AG10803 (cell line): ENCODE data around the gene WBP1.
"Not testable (repeated sequence)": the region's sequence is repeated elsewhere in the genome, so short reads cannot be mapped to it uniquely, and the experiment has no call there.

Source experiments
- DNase-seq: peaks from one replicate; pipeline ENCODE4 v3.0.0; 2010; ENCODE audit warnings: low read depth
- H3K4me3 ChIP-seq: 2 replicates; pipeline ENCODE4 v1.5.1; 2011; ENCODE audit warnings: mild to moderate bottlenecking, low read length, control low read depth
- TF ChIP-seq, protein P1 (sequence below): conservative IDR thresholded peaks from 2 replicates; pipeline ENCODE4 v1.5.1; 2011; ENCODE audit warnings: mild to moderate bottlenecking, low read length, control low read depth, inconsistent platforms

WBP1 gene

DNA sequence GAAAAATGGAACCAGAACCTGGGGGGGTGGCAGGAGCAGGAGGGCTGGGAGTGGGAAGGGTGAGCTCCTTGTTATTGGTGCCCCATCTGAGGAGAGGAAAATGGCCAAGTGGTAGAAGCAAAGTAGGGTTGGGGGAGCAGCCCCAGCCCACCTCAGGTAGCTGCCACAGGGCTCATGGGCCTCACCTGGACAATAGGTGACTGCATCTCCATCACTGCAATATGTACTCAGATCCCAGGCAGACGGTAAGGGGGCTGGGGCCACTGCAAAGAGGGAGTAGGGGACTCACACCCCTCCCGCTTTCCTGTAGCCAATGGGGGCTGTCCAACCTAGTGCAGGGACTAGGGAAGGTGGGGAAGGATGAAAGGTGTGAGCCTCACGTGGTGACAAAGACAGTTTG is 41.0 kb upstream of the WBP1 start:
- TF ChIP-seq, protein P1, sequence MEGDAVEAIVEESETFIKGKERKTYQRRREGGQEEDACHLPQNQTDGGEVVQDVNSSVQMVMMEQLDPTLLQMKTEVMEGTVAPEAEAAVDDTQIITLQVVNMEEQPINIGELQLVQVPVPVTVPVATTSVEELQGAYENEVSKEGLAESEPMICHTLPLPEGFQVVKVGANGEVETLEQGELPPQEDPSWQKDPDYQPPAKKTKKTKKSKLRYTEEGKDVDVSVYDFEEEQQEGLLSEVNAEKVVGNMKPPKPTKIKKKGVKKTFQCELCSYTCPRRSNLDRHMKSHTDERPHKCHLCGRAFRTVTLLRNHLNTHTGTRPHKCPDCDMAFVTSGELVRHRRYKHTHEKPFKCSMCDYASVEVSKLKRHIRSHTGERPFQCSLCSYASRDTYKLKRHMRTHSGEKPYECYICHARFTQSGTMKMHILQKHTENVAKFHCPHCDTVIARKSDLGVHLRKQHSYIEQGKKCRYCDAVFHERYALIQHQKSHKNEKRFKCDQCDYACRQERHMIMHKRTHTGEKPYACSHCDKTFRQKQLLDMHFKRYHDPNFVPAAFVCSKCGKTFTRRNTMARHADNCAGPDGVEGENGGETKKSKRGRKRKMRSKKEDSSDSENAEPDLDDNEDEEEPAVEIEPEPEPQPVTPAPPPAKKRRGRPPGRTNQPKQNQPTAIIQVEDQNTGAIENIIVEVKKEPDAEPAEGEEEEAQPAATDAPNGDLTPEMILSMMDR, result no peak
- no peak overlapping the region for H3K4me3 ChIP-seq
- no peak for DNase-seq

DNA sequence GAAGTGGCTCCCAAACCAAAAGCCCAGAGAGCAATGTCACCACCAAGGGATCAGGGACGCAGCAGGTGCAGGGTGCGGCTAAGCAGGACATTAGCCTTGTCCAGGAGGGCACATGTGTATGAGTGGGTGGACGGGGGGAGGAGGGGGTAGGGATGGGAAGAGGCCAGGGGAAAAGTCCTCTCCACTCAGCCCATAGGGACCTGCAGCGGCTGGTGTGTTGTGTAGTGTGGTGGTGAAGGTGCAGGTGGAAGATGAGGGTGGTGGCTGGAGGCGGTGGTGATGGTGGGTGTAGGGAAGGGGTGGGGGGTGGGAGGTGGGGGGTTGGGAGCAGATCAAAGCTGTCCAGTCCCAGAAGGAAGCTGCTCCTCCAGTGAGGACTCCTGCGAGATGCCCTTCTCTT is 40.5 kb upstream of the WBP1 start:
- TF ChIP-seq, protein P1, result no peak
- DNase-seq, result no peak
- H3K4me3 ChIP-seq, result no peak overlapping the region

DNA sequence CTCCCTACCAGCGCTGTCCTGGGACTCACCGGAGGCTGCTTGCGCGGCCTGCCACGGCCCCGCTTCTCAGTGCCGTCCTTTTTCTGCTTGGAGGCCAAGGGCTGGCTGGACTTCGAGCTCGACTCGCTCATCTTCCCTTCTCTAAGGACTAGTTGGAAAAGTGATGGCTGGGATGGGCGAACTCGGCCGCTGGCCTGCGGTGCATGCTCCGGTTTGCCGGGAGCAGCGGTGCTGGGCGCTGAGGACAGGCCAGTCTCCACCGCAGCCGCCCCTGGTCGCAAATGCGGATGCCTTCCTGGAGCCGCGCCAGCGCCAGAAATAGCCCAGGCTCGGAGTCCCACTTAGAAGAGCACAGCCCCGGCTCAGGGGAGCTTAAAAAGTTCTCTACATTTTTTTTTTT is 39.9 kb upstream of the WBP1 start:
- no peak for DNase-seq
- H3K4me3 ChIP-seq, result no peak overlapping the region
- TF ChIP-seq, protein P1, result no peak

DNA sequence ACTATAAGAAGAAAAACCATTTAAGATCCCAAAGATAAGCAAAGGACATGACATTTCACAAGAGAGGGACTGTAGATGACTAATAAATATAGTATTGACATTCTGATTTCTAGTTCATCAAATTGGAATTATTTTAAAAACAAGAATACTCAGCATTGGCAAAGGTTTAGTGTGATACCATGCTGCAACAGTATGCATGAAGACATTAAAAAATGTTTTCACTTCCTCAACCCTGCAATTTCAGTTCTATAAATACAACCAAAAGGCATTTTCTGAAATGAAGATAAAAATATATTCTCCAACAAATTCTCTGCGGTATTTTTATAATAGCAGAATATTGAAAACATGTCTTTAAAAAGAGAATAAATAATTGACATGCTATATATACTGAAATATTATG is 38.9 kb upstream of the WBP1 start:
- TF ChIP-seq, protein P1, result no peak
- no peak for DNase-seq
- no peak overlapping the region for H3K4me3 ChIP-seq

DNA sequence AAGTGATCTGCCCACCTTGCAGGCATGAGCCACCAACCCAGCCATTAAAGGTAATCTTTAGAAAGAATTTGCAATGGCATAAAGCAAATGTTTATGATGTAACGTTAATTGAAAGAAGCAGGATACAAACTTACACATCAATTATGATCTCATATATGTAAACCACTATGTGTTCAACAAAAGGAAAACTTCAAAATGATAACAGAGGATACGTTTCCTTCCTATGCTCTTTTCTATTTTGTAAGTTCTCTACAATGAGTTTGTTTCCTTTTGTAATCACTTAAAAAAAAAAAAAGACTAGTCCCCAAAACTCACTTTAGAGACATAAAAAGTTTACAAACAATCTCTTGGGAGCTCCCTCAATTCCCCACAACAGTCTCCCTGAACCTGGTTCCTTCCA is 38.2 kb upstream of the WBP1 start:
- H3K4me3 ChIP-seq, result no peak overlapping the region
- TF ChIP-seq, protein P1, result no peak

DNA sequence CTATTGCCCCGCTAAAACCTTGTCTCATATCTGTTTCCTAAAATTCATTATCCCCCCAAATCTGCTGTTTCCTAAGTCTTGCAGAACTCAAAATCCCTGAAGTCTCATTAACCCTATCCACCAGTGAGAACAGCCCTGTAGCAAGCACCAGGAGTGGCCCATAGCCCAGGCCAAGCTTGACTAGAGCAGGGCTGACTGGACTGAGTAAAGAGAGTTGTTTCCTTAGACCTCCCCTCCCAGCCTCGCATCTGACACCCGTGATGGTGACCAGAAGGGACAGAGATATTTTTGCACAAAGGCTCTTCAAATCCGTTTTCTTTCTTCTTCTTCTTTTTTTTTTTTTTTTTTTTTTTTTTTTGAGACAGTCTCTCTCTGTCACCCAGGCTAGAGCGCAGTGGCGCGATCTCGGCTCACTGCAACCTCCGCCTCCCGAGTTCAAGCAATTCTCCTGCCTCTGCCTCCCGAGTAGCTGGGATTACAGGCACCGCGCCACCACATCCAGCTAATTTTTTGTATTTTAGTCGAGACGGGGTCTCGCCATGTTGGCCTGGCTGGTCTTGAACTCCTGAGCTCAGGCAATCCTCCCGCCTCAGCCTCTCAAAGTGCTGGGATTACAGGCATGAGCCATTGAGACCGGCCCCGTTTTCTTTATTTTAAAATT is 37.7 kb upstream of the WBP1 start:
- not testable (repeated sequence) for DNase-seq
- peak overlapping the region; percentile 90 for H3K4me3 ChIP-seq

More for the DNA sequence above, 38.2 kb upstream of the WBP1 start:
- no peak for DNase-seq

DNA sequence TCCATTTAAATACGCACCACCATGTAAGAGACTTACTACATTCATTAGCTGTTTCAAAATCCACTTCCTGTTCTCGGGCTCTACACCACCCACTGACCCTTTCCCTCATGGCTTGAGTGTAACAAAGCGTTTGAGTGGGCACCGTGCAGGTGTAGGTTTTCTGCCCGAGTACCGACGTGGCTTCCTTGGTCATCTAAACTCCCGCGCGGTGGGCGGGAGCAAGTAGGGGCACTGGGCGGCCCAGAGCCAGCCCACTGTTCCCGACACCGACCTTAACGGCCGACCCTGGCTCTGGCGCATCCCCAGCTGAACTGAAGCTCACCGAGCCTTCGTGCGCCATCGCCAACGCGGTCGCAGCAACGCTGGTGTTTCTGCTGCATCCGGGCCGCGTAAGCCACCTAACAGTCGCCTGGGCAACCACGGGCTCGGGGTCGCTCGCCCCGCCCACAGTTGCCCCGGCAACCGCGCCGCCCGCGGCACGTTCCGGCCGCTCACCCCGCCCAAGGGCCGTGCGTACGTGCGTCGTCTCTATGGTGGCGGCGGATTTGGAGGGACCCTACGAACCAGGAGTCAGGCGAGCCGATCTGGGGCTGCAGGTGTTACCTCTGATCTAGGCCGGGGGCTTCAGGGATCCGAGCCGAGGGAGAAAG is 36.9 kb upstream of the WBP1 start, which contains the start of the genes C2orf81 and WDR54:
TSS of gene C2orf81 (minus strand) at position 399 of the 650 bp plus-strand sequence. CDS start at position 340, 59 bp downstream.
TSS of gene WDR54 (plus strand) at position 510 of the 650 bp plus-strand sequence. CDS start 424 bp downstream, outside the sequence.
- TF ChIP-seq, protein P1, result no peak
- DNase-seq, result peak; percentile 85
- H3K4me3 ChIP-seq, result peak within 1 kb of the TSS; percentile 90
